Body of pancreas (tissue), 4 donors: ENCODE measurements around the gene PLCB1. TPM values are rescaled to one million over a fixed set of nuclear protein-coding genes. Genes with fewer than 3 reads are reported as not detected.

Source experiments
- ATAC-seq: fragments of 150-250 bp; one replicate; pipeline ENCODE4 v1.9.1; 2016
- DNase-seq, 4 donors: peaks; one replicate each; pipeline ENCODE4 v3.0.0-alpha.2; 2019
- H3K27ac ChIP-seq, 4 donors: fragments of 200-600 bp; sonication (generic); 1 replicate in 3 of 4; 2 replicates in 1 of 4; pipeline versions ENCODE4 v1.5.1 to v1.6.1; 2016 to 2019; ENCODE audit warnings: mild to moderate bottlenecking in 1 of 4, mixed read lengths in 1 of 4, moderate library complexity in 1 of 4
- H3K27me3 ChIP-seq, 2 donors: fragments of 200-600 bp; sonication (generic); one replicate each; pipeline ENCODE4 v1.6.0; 2016; ENCODE audit warnings: mild to moderate bottlenecking in 1 of 2
- H3K36me3 ChIP-seq, 2 donors: fragments of 200-600 bp; sonication (generic); replicated peaks in 1 of 2; 2 replicates each; pipeline ENCODE4 v1.5.1; 2016; ENCODE audit warnings: low read depth in 2 of 2; ENCODE audit not compliant: insufficient read depth in 1 of 2
- H3K4me1 ChIP-seq: fragments of 200-600 bp; sonication (generic); one replicate; pipeline ENCODE4 v1.6.0; 2016
- H3K4me3 ChIP-seq, 2 donors: fragments of 200-600 bp; sonication (generic); 1 replicate in 1 of 2; 2 replicates in 1 of 2; pipeline ENCODE4 v1.5.1; 2016 to 2019
- H3K9me3 ChIP-seq, 3 donors: fragments of 200-600 bp; sonication (generic); 1 replicate in 2 of 3; 2 replicates in 1 of 3; pipeline ENCODE4 v1.5.1; 2016
- CTCF ChIP-seq, 7 experiments: fragments of 450-650 bp in 4 of 7; fragments of 200-600 bp in 3 of 7; sonication (generic) in 3 of 7; IDR thresholded peaks; one replicate each; pipeline ENCODE4 v1.5.1; 2016 to 2019; ENCODE audit warnings: antibody characterized with exemption in 7 of 7
- POLR2A ChIP-seq, 3 donors: fragments of 450-650 bp; IDR thresholded peaks; one replicate each; pipeline ENCODE4 v1.6.1; 2016; ENCODE audit warnings: antibody characterized with exemption in 3 of 3, mild to moderate bottlenecking in 2 of 3
- WGBS, 2 donors: methylation state at CpG; one replicate each; pipeline ENCODE4 v1.1.5; 2017; 5-methylcytosine and 5-hydroxymethylcytosine counted together
- intact Hi-C: fragments of 100-400 bp; cut with DNase I; formaldehyde crosslinking; loops from one replicate; pipeline ENCODE4 v1.15.1; 2023
- total RNA-seq, 2 donors: library from RNA; depleted of rRNA; stranded (reverse); fragments of >200 nt; gene quantifications; one replicate each; pipeline ENCODE4 v1.1.0, GENCODE V29; 2016

PLCB1 gene
- total RNA-seq, 2 donors from 2014 or later = 32.9 to 46.1 TPM

GRCh38 chr20:8526610-8527009, 394.5 kb downstream of the PLCB1 start:
- intact Hi-C loops = no loop called here
- Histone ChIP-seq H3K36me3 (no peaks in the 10 kb centered on the region), H3K4me3 (no peak overlapping the region), H3K9me3 (no peaks in the 10 kb centered on the region), H3K27me3 (no peaks in the 10 kb centered on the region), H3K4me1 (no peaks in the 10 kb centered on the region), H3K27ac (no peak overlapping the region)
- ATAC-seq (no peak), DNase-seq (no peak)
- 96 to 99% methylated on average over 2 of the region's 2 CpGs for WGBS, 2 donors
- no peak for TF ChIP-seq POLR2A (IDR thresholded peaks at IDR 0.05)
- no peak for TF ChIP-seq CTCF (IDR thresholded peaks at IDR 0.05)

- ATAC-seq (no peak), DNase-seq (no peak)
- intact Hi-C loops = no loop called here
- Histone ChIP-seq H3K4me3 (no peak overlapping the region), H3K27me3 (no peaks in the 10 kb centered on the region), H3K9me3 (no peaks in the 10 kb centered on the region), H3K27ac (no peak overlapping the region), H3K36me3 (no peaks in the 10 kb centered on the region), H3K4me1 (no peaks in the 10 kb centered on the region)
- TF ChIP-seq CTCF (IDR thresholded peaks at IDR 0.05) (no peak), POLR2A (IDR thresholded peaks at IDR 0.05) (no peak)
- WGBS, 2 donors = 67 to 85% methylated on average over 4 of the region's 4 CpGs
Measured at GRCh38 chr20:8527998-8528723, 396.1 kb downstream of the PLCB1 start.

- no peak for ATAC-seq
- WGBS, 2 donors = 88 to 92% methylated on average over 1 of the region's 1 CpG
Measured at GRCh38 chr20:8530022-8530421, 398.0 kb downstream of the PLCB1 start.

GRCh38 chr20:8532169-8532568, 400.1 kb downstream of the PLCB1 start:
- peak in 3 of 4 donors; percentile 13 to 21 (median 21) for DNase-seq
- ATAC-seq = no peak
- WGBS, 2 donors = 75 to 76% methylated on average over 3 of the region's 3 CpGs

More at GRCh38 chr20:8530022-8530421, 398.0 kb downstream of the PLCB1 start:
- no peak overlapping the region for H3K27ac ChIP-seq
- intact Hi-C loops = no loop called here
- DNase-seq = no peak
- no peaks in the 10 kb centered on the region for H3K36me3 ChIP-seq
- H3K27me3 ChIP-seq = no peaks in the 10 kb centered on the region
- no peaks in the 10 kb centered on the region for H3K4me1 ChIP-seq
- no peaks in the 10 kb centered on the region for H3K9me3 ChIP-seq
- no peak overlapping the region for H3K4me3 ChIP-seq
- TF ChIP-seq CTCF (IDR thresholded peaks at IDR 0.05) = no peak

More at GRCh38 chr20:8532169-8532568, 400.1 kb downstream of the PLCB1 start:
- no peak overlapping the region for H3K4me3 ChIP-seq
- no peak for TF ChIP-seq CTCF (IDR thresholded peaks at IDR 0.05)
- no peak for TF ChIP-seq POLR2A (IDR thresholded peaks at IDR 0.05)
- intact Hi-C loops = no loop called here
- H3K36me3 ChIP-seq = no peaks in the 10 kb centered on the region
- no peak overlapping the region for H3K27ac ChIP-seq
- H3K4me1 ChIP-seq = no peaks in the 10 kb centered on the region
- no peaks in the 10 kb centered on the region for H3K27me3 ChIP-seq
- no peaks in the 10 kb centered on the region for H3K9me3 ChIP-seq
